HCT116 (cell line): ENCODE measurements around the gene FAM83F.

Source experiments
- CEBPB ChIP-seq: IDR thresholded peaks from 2 replicates; pipeline ENCODE4 v1.6.1; 2012; ENCODE audit warnings: low read depth
- ELF1 ChIP-seq: IDR thresholded peaks from 2 replicates; pipeline ENCODE4 v1.6.1; 2012; ENCODE audit warnings: low read depth, borderline replicate concordance
- EZH2 ChIP-seq: fragments of 200-600 bp; sonication (generic); IDR thresholded peaks from 2 replicates; pipeline ENCODE4 v1.6.1; 2017; ENCODE audit warnings: antibody characterized with exemption, mixed run types
- POLR2AphosphoS5 ChIP-seq: IDR thresholded peaks from 2 replicates; pipeline ENCODE4 v1.6.1; 2011; ENCODE audit warnings: mild to moderate bottlenecking, low read depth, low read length, moderate library complexity
- ZNF274 ChIP-seq: fragments of 200-500 bp; sonication (Bioruptor generic); IDR thresholded peaks from 2 replicates; pipeline ENCODE4 v1.6.1; 2014; ENCODE audit warnings: mild to moderate bottlenecking, low read depth, low read length, inconsistent platforms
- TF ChIP-seq, protein P1 (sequence below), 3 experiments: fragments of 200-600 bp in 1 of 3; sonication (generic) in 1 of 3; IDR thresholded peaks in 2 of 3; conservative IDR thresholded peaks in 1 of 3; 2 replicates each; pipeline ENCODE4 v1.5.1; 2012 to 2017; ENCODE audit warnings: low read depth in 2 of 3, low read length in 2 of 3, antibody characterized with exemption in 1 of 3, borderline replicate concordance in 1 of 3, control low read depth in 1 of 3, mild to moderate bottlenecking in 1 of 3, mixed read lengths in 1 of 3, mixed run types in 1 of 3, moderate library complexity in 1 of 3; ENCODE audit not compliant: insufficient read depth in 1 of 3

DNA sequence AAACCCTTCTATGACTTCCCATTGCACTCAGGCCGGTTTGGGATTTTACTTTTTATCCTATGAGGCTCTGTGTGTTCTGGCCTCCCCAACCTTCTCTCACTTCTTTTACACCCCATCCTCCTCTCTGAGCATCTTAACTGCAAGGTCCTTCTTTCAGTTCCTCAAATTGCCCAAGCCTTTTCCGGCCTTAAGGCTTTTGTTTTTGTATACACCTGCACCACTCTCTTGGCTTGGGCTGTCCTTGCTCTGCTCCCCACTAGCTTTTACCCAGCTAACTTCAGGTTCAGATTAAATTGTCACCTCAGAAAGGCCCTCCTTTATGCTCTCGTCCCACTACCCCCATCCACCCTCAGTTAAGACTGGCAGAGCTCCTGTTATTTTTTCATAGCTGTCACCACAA lies 55.5 kb downstream of the FAM83F start:
- TF ChIP-seq POLR2AphosphoS5, result no peak
- TF ChIP-seq, protein P1, sequence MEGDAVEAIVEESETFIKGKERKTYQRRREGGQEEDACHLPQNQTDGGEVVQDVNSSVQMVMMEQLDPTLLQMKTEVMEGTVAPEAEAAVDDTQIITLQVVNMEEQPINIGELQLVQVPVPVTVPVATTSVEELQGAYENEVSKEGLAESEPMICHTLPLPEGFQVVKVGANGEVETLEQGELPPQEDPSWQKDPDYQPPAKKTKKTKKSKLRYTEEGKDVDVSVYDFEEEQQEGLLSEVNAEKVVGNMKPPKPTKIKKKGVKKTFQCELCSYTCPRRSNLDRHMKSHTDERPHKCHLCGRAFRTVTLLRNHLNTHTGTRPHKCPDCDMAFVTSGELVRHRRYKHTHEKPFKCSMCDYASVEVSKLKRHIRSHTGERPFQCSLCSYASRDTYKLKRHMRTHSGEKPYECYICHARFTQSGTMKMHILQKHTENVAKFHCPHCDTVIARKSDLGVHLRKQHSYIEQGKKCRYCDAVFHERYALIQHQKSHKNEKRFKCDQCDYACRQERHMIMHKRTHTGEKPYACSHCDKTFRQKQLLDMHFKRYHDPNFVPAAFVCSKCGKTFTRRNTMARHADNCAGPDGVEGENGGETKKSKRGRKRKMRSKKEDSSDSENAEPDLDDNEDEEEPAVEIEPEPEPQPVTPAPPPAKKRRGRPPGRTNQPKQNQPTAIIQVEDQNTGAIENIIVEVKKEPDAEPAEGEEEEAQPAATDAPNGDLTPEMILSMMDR (IDR thresholded peaks at IDR 0.05 in 2 of 3, conservative IDR thresholded peaks at IDR 0.05 in 1 of 3; ENCODE audit: borderline replicate concordance in 1 of 3, insufficient read depth in 1 of 3, low read depth in 2 of 3, low read length in 2 of 3), result no peak
- no peak for TF ChIP-seq CEBPB
- TF ChIP-seq ELF1, result no peak
- no peak for TF ChIP-seq EZH2
- no peak for TF ChIP-seq ZNF274
